Neuron (in vitro differentiated cells): ENCODE measurements around the gene LIPM.

ENCODE experiments used
- H2AFZ ChIP-seq: one replicate; pipeline ENCODE4 v1.6.1; 2013; ENCODE audit warnings: low read depth, mild to moderate bottlenecking, inconsistent platforms, low read length, moderate library complexity
- H3K27me3 ChIP-seq: one replicate; pipeline ENCODE4 v1.6.1; 2013; ENCODE audit warnings: low read length; ENCODE audit not compliant: insufficient read depth
- H3K36me3 ChIP-seq: one replicate; pipeline ENCODE4 v1.6.1; 2013; ENCODE audit warnings: low read length; ENCODE audit not compliant: insufficient read depth
- H3K4me1 ChIP-seq: one replicate; pipeline ENCODE4 v1.6.1; 2013; ENCODE audit warnings: low read length; ENCODE audit not compliant: insufficient read depth
- H3K4me3 ChIP-seq: 2 replicates; pipeline ENCODE4 v1.5.1; 2013; ENCODE audit warnings: mild to moderate bottlenecking, low read length, moderate library complexity
- H3K9me3 ChIP-seq: one replicate; pipeline ENCODE4 v1.6.1; 2013; ENCODE audit warnings: low read length

The LIPM gene

DNA sequence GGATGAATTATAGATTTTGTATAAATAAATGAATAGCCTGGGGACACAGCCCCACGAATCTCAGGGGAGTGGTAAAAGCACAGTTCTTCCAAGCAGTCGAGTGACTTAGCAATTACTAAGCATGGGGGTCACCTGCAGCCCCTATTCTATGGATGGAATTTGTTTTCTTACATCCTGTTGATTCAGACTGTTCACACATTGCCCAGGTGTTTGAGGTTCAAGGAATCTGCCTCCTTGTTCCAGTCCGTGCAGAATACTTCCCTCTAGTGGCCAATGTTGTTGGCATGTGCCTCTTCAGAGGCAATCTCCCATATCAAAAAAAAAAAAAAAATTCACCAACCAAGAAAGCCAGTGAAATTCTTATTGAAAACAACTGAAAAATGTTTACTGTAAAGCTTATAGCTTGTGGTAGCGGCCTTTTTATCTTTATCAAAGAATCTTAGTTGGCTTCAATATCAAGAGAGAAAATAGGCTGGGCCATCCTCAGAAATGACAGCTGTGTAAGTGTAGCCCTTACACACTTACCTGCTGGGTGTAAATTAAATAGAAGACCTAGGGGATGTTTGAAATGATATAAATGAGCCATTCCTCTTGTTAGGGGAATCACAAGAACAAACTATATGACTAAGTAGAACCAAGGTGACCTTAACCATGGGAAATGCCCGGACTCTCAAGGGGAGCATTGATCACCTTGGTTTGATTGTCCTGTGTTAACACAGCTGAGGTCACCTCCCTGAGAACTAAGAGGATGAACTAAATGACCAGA lies 7.8 kb downstream of the LIPM start:
- no peaks in the 10 kb centered on the region for H3K36me3 ChIP-seq

DNA sequence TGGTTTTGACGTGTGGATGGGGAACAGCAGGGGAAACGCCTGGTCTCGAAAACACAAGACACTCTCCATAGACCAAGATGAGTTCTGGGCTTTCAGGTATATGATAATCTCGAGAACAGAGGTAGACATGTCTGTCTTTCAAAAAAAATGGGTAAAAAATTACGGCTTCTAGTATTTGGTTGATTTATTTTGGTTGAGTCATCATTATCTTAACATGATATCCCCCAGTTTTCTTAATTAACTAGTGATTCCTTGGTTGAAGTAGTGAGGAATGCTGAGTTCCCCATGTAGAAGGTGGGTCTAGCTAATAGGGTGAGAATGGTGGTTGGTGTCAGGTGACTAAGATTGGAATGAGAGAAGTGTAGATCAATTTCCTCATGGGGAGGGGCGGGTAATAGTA lies 10.7 kb downstream of the LIPM start:
- H3K27me3 ChIP-seq = peaks cover 7% of the 10 kb centered on the region
- no peaks in the 10 kb centered on the region for H3K36me3 ChIP-seq
- no peaks in the 10 kb centered on the region for H3K9me3 ChIP-seq
- no peak overlapping the region for H2AFZ ChIP-seq
- no peak overlapping the region for H3K4me3 ChIP-seq
- H3K4me1 ChIP-seq = no peaks in the 10 kb centered on the region

More for the DNA sequence above, 7.8 kb downstream of the LIPM start:
- Histone ChIP-seq H3K9me3 (no peaks in the 10 kb centered on the region), H3K27me3 (peaks cover 8% of the 10 kb centered on the region), H3K4me1 (no peaks in the 10 kb centered on the region), H3K4me3 (no peak overlapping the region), H2AFZ (no peak overlapping the region)

GRCh38 chr10:88819290-88819689 lies 16.8 kb downstream of the LIPM start:
- Histone ChIP-seq H2AFZ (no peak overlapping the region), H3K4me3 (no peak overlapping the region), H3K9me3 (no peaks in the 10 kb centered on the region), H3K27me3 (no peaks in the 10 kb centered on the region), H3K4me1 (no peaks in the 10 kb centered on the region), H3K36me3 (no peaks in the 10 kb centered on the region)

DNA sequence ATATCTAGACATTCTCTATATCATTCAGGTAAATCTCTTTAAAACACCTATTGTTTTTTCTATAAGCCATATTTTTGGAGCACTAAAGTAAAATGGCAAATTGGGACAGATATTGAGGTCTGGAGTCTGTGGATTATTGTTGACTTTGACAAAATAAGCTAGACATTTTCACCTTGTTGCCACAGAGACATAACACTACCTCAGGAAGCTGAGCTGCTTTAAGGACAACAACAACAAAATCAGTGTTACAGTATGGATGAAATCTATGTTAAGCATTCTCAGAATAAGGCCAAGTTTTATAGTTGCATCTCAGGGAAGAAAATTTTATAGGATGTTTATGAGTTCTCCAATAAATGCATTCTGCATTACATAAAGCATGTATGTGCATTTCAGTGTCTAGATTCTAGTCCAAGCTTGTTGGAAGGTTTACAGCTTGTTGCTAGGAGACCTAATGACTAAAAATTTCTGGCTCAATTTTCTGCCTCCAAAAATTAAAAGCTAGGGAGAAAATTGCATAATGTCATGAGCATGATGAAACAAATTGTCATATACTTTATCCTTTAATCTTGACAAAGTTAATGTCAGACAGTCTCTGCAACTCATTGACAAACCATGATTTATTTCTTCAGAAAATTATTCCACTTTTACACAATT lies 18.3 kb downstream of the LIPM start:
- H3K36me3 ChIP-seq = no peaks in the 10 kb centered on the region
- H3K4me3 ChIP-seq = no peak overlapping the region
- no peaks in the 10 kb centered on the region for H3K27me3 ChIP-seq
- H3K4me1 ChIP-seq = no peaks in the 10 kb centered on the region
- no peaks in the 10 kb centered on the region for H3K9me3 ChIP-seq
- H2AFZ ChIP-seq = no peak overlapping the region

- H3K9me3 ChIP-seq = no peaks in the 10 kb centered on the region
- H3K36me3 ChIP-seq = no peaks in the 10 kb centered on the region
- H2AFZ ChIP-seq = no peak overlapping the region
- no peak overlapping the region for H3K4me3 ChIP-seq
- H3K27me3 ChIP-seq = no peaks in the 10 kb centered on the region
- H3K4me1 ChIP-seq = no peaks in the 10 kb centered on the region
Measured at GRCh38 chr10:88826388-88826787, 23.9 kb downstream of the LIPM start.

- no peak overlapping the region for H3K4me3 ChIP-seq
Measured at GRCh38 chr10:88827671-88828070, 25.1 kb downstream of the LIPM start.

GRCh38 chr10:88828310-88828709 lies 25.8 kb downstream of the LIPM start:
- Histone ChIP-seq H2AFZ (no peak overlapping the region), H3K36me3 (no peaks in the 10 kb centered on the region), H3K9me3 (no peaks in the 10 kb centered on the region), H3K27me3 (no peaks in the 10 kb centered on the region), H3K4me3 (no peak overlapping the region), H3K4me1 (no peaks in the 10 kb centered on the region)

More at GRCh38 chr10:88827671-88828070, 25.1 kb downstream of the LIPM start:
- no peak overlapping the region for H2AFZ ChIP-seq
- no peaks in the 10 kb centered on the region for H3K4me1 ChIP-seq
- H3K36me3 ChIP-seq = no peaks in the 10 kb centered on the region
- H3K9me3 ChIP-seq = no peaks in the 10 kb centered on the region
- H3K27me3 ChIP-seq = no peaks in the 10 kb centered on the region

GRCh38 chr10:88830643-88831268 lies 28.2 kb downstream of the LIPM start:
- no peaks in the 10 kb centered on the region for H3K9me3 ChIP-seq
- no peaks in the 10 kb centered on the region for H3K4me1 ChIP-seq
- no peak overlapping the region for H3K4me3 ChIP-seq
- H2AFZ ChIP-seq = no peak overlapping the region
- no peaks in the 10 kb centered on the region for H3K27me3 ChIP-seq
- no peaks in the 10 kb centered on the region for H3K36me3 ChIP-seq

DNA sequence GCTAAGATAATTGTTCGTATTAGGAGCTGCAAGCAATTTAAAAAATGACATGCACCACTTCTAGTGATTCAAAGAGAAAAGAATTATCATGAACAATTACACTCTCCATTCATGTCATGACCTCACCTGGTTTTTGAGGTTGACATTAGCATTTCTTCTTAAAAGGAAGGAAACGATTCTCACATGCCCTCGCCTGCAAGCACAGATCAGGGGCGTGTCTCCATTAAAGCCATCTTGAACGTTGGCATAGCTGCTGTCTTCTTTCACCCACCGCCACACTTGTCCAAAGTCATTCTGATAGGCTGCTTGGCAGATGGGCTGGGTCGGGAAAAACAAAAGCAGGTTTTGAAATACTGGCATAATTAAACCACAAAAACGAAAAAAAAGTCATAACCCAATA lies 29.2 kb downstream of the LIPM start:
- Histone ChIP-seq H2AFZ (no peak overlapping the region), H3K4me1 (no peaks in the 10 kb centered on the region), H3K27me3 (peaks cover 2% of the 10 kb centered on the region), H3K9me3 (no peaks in the 10 kb centered on the region), H3K4me3 (no peak overlapping the region), H3K36me3 (no peaks in the 10 kb centered on the region)

GRCh38 chr10:88832376-88832775 lies 29.8 kb downstream of the LIPM start:
- no peak overlapping the region for H2AFZ ChIP-seq
- no peaks in the 10 kb centered on the region for H3K4me1 ChIP-seq
- no peak overlapping the region for H3K4me3 ChIP-seq
- no peaks in the 10 kb centered on the region for H3K36me3 ChIP-seq
- H3K27me3 ChIP-seq = peaks cover 5% of the 10 kb centered on the region
- no peaks in the 10 kb centered on the region for H3K9me3 ChIP-seq

GRCh38 chr10:88833156-88833555 lies 30.6 kb downstream of the LIPM start:
- H3K27me3 ChIP-seq = peaks cover 5% of the 10 kb centered on the region

GRCh38 chr10:88833723-88834122 lies 31.2 kb downstream of the LIPM start:
- peaks cover 5% of the 10 kb centered on the region for H3K27me3 ChIP-seq
- H3K4me3 ChIP-seq = no peak overlapping the region
- H3K4me1 ChIP-seq = no peaks in the 10 kb centered on the region
- H3K36me3 ChIP-seq = no peaks in the 10 kb centered on the region
- H2AFZ ChIP-seq = no peak overlapping the region
- no peaks in the 10 kb centered on the region for H3K9me3 ChIP-seq

More at GRCh38 chr10:88833156-88833555, 30.6 kb downstream of the LIPM start:
- H3K4me3 ChIP-seq = no peak overlapping the region
- no peak overlapping the region for H2AFZ ChIP-seq
- H3K9me3 ChIP-seq = no peaks in the 10 kb centered on the region
- no peaks in the 10 kb centered on the region for H3K36me3 ChIP-seq
- no peaks in the 10 kb centered on the region for H3K4me1 ChIP-seq

GRCh38 chr10:88835096-88835909 lies 32.8 kb downstream of the LIPM start:
- Histone ChIP-seq H3K27me3 (peaks cover 5% of the 10 kb centered on the region), H2AFZ (no peak overlapping the region), H3K4me3 (no peak overlapping the region), H3K9me3 (no peaks in the 10 kb centered on the region), H3K36me3 (no peaks in the 10 kb centered on the region), H3K4me1 (no peaks in the 10 kb centered on the region)
